PC-3 (cell line): Measurements from ENCODE around the gene GLRA2.

Source experiments
- EZH2 ChIP-seq: fragments of 300-600 bp; sonication (generic); IDR thresholded peaks from one replicate; pipeline ENCODE4 v1.6.1; 2017; ENCODE audit warnings: antibody characterized with exemption, mild to moderate bottlenecking, low read length; ENCODE audit not compliant: unreplicated experiment
- EZH2phosphoT487 ChIP-seq: fragments of 300-600 bp; sonication (generic); IDR thresholded peaks from 2 replicates; pipeline ENCODE4 v1.6.1; 2018; ENCODE audit warnings: mild to moderate bottlenecking, antibody characterized with exemption, low read length, borderline replicate concordance
- TF ChIP-seq, protein P1 (sequence below): fragments of 300-600 bp; sonication (generic); conservative IDR thresholded peaks from 2 replicates; pipeline ENCODE4 v1.5.1; 2017; ENCODE audit warnings: antibody characterized with exemption, low read depth, mild to moderate bottlenecking, low read length

DNA sequence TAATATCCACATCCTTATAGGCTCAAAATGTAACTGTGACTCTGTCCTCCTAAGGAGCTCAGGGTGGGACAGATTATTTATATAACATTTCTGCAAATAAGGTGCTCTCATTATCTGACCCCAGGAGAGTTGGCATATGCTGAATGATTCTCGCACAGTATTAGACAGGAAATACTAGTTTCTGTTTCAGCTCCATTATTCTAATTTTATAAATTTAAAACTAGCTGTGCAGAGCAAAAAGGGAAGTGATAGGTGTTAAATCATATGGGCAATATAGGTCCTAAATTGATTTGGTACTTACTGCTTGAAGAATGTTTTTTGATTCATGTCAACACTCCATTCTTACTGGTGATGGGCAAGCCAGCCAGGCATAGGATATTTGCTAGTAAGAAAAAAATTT lies 141.5 kb downstream of the GLRA2 start:
- TF ChIP-seq, protein P1, sequence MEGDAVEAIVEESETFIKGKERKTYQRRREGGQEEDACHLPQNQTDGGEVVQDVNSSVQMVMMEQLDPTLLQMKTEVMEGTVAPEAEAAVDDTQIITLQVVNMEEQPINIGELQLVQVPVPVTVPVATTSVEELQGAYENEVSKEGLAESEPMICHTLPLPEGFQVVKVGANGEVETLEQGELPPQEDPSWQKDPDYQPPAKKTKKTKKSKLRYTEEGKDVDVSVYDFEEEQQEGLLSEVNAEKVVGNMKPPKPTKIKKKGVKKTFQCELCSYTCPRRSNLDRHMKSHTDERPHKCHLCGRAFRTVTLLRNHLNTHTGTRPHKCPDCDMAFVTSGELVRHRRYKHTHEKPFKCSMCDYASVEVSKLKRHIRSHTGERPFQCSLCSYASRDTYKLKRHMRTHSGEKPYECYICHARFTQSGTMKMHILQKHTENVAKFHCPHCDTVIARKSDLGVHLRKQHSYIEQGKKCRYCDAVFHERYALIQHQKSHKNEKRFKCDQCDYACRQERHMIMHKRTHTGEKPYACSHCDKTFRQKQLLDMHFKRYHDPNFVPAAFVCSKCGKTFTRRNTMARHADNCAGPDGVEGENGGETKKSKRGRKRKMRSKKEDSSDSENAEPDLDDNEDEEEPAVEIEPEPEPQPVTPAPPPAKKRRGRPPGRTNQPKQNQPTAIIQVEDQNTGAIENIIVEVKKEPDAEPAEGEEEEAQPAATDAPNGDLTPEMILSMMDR, result no peak
- no peak for TF ChIP-seq EZH2
- TF ChIP-seq EZH2phosphoT487, result no peak
